GM13976 (cell line): ENCODE results near the gene HECTD4.
A peak's percentile ranks its signal among the peaks of the same experiment; 100 is the strongest.

ENCODE experiments used
- DNase-seq: peaks from one replicate; pipeline ENCODE4 v3.0.0; 2012; ENCODE audit warnings: low spot score
- in situ Hi-C: fragments of 300-500 bp; cut with MboI; formaldehyde crosslinking; loops from one replicate; pipeline ENCODE4 v1.12.0; 2022; ENCODE audit warnings: low sequenced_read_pairs, mixed read lengths, inconsistent platforms; ENCODE audit not compliant: unreplicated experiment
- TF ChIP-seq, protein P1 (sequence below): IDR thresholded peaks from 2 replicates; pipeline ENCODE4 v1.5.1; 2012; ENCODE audit warnings: borderline replicate concordance, mild to moderate bottlenecking; ENCODE audit not compliant: insufficient read depth; ENCODE audit errors: extremely low read depth, missing control alignments, control extremely low read depth

HECTD4 gene

DNA sequence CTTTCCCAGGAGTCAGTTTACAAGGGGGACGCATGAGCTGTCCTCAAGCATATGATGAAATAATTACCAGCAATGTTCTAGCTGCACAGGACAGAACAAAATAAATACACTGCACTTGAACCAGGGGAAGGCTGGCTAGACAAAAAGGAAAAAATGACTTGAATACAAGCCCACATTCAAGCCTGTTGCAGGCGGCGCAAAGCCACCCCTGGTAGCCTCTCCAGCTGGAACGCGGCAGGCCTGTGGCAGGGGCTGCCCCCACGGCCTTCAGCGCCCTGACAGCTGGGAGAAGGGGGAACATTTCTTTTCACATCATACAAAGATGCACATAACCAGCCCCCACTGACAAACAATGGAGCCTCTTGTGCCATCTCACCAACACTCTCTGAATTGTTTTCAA, 199.7 kb downstream of the HECTD4 start:
- TF ChIP-seq, protein P1, sequence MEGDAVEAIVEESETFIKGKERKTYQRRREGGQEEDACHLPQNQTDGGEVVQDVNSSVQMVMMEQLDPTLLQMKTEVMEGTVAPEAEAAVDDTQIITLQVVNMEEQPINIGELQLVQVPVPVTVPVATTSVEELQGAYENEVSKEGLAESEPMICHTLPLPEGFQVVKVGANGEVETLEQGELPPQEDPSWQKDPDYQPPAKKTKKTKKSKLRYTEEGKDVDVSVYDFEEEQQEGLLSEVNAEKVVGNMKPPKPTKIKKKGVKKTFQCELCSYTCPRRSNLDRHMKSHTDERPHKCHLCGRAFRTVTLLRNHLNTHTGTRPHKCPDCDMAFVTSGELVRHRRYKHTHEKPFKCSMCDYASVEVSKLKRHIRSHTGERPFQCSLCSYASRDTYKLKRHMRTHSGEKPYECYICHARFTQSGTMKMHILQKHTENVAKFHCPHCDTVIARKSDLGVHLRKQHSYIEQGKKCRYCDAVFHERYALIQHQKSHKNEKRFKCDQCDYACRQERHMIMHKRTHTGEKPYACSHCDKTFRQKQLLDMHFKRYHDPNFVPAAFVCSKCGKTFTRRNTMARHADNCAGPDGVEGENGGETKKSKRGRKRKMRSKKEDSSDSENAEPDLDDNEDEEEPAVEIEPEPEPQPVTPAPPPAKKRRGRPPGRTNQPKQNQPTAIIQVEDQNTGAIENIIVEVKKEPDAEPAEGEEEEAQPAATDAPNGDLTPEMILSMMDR, result no peak
- in situ Hi-C loops, result no loop called here
- DNase-seq, result peak; percentile 56

DNA sequence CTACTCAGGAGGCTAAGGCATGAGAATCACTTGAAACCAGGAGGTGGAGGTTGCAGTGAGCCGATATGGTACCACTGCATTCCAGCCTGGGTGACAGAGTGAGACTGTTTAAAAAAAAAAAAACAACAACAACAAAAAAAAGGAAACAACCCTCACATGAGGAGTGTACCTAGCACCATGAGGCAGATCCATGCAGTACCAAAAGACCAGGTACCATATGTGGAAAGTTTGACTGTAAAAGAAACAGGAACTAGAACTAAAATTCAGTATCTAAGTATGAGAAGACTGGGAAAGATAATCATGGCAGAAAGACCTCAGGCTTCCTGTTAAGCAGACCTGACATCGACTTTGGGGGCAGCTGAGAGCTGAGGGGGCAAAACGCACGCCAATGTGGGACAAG, 201.8 kb downstream of the HECTD4 start:
- DNase-seq, result no peak
- in situ Hi-C loops, result no loop called here
- TF ChIP-seq, protein P1, result no peak

DNA sequence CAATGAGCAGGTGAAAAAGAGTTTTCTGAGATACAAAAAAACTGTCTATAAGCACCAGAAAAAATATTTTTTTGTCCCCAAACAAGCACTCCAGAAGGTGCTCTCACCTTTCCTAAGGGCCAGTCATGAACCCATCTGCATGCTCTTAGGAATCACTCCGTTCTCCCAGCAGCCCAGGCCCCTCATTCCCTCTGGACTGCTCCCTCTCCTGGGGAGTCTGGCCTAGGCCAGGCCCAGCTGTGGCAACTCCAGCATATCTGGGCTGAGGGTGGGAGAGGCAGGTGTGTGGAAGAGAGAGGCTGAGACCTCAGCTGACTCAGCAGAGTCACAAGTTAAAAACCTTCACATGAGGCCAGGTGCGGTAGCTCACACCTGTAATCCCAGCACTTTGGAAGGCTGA, 202.3 kb downstream of the HECTD4 start:
- in situ Hi-C loops, result no loop called here
- TF ChIP-seq, protein P1, result no peak
- DNase-seq, result no peak

DNA sequence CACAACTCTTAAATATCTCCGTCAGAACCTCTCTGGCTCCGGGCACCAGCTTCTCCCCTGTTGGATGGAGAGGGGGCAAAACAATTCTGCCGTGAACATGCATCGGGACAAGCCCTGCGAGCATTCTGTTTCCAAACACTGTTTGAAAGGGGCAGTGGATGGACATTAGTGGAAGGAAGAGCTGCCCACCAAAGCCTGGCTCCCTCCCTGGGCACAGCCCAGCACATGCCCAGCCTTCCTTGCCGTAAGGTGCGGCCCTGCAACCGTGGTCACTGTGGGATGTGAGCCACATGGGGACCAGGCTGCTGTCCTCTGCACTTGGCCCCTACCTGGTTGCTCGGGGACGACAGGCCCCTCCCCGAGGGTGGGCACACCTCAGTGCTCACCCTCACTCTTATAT, 202.9 kb downstream of the HECTD4 start:
- in situ Hi-C loops, result no loop called here
- no peak for DNase-seq
- TF ChIP-seq, protein P1, result no peak

DNA sequence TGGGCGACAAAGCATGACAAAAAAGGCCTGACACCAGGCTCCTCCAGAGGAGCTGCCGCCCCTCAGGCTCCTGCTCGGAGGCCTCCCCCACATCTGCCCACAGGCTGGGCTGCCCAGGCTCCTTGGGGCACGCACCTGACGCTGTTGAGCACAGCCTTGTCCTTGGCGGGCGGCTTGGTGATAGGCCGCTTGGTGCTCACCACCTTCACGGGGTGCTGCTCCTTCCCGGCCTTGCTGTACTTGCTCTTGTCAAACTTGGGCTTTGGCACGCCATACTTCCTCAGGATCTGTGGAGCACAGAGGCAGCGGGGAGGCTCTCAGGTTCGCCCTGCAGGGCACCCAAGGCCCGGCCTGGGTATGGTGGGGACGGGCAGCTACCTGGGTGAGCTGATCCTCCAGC, 203.4 kb downstream of the HECTD4 start:
- TF ChIP-seq, protein P1, result no peak
- no peak for DNase-seq
- in situ Hi-C loops, result no loop called here

DNA sequence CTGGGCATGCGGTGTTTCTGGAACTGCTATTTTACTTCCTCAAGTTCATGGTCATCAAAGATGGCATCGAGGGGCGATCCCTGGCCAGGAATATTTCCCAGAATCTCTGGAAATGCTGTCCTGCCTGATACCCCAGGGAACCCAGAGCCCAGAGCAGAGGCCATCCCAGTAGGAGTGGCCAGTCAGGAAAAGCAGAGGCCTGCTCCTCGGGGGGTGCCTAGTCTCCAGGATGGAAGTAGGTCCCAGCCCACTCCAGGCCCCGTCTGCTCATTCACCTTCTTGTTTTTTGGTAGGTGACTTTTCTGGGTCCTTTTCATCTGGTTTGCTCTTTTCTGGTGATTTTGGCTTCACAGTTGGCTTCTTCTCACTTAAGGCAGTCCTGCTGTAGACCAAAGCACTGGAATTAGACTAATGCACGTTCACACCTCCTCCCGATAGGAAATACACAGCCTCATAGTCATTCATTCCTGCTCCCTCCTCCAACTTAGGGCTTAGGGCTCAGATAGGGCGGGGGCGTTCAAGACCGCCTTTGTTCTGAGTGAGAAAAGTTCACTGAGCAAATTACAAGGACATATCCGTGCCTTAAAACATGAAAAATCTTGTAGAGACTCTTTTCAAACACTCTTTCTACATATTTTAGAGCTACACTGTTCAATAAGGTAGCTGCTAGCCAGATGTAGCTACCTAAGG, 205.8 kb downstream of the HECTD4 start:
- in situ Hi-C loops, result no loop called here
- TF ChIP-seq, protein P1, result no peak
- no peak for DNase-seq
